ENCODE data around the gene CRYBA2. TPM values are rescaled to one million over a fixed set of nuclear protein-coding genes. Genes with fewer than 3 reads are reported as not detected.

CRYBA2 gene
- total and polyA plus RNA-seq, 2 experiments from 2014 or later: 0.90 TPM; not detected in 1

DNA sequence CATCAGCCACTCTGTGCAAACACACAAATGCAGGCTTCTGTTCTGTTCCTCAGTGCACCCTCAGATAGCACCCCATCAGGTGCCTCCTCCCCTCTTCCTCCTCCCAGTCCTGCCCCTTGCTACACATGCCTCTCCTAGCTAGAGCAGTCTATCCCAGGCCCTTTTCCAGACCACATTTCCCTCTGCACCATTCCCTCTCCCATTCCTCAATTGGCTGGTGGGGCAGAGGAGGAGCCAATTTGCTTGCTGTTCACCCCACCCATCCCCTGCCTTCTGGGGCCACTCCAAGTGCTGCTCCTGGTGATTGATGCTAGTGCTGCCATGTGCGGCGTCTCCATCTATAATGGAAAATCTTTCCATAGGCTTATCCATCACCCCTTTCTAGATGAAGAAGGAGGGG, 42.7 kb upstream of the CRYBA2 start:
- 92% methylated on average over 2 of the region's 2 CpGs for WGBS (ENCODE audit: low lambda C conversion rate, missing lambda C conversion rate)

DNA sequence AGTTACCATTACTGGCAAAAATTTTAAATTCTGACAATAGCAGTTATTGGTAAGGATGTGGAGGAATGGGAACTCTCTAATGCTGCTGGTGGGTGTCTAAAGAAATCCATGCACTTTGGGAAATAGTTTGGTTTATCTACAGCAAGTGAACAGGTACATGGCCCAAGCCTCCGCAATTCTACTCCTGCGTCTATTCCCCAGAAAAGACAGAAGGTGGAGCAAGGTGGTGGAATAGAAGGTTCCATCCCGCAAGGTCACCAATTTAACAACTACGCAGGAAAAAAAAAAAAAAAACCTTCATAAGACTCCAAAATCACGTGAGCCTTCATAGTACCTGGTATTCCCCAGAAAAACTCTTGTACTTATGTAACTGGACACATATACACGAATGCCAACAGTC, 41.6 kb upstream of the CRYBA2 start:
- TF ChIP-seq EZH2 (IDR thresholded peaks at IDR 0.05; ENCODE audit: borderline replicate concordance) (no peak), EZH2phosphoT487 (IDR thresholded peaks at IDR 0.05; ENCODE audit: low read depth, severe bottlenecking, unreplicated experiment) (no peak)
- TF ChIP-seq, protein P1, sequence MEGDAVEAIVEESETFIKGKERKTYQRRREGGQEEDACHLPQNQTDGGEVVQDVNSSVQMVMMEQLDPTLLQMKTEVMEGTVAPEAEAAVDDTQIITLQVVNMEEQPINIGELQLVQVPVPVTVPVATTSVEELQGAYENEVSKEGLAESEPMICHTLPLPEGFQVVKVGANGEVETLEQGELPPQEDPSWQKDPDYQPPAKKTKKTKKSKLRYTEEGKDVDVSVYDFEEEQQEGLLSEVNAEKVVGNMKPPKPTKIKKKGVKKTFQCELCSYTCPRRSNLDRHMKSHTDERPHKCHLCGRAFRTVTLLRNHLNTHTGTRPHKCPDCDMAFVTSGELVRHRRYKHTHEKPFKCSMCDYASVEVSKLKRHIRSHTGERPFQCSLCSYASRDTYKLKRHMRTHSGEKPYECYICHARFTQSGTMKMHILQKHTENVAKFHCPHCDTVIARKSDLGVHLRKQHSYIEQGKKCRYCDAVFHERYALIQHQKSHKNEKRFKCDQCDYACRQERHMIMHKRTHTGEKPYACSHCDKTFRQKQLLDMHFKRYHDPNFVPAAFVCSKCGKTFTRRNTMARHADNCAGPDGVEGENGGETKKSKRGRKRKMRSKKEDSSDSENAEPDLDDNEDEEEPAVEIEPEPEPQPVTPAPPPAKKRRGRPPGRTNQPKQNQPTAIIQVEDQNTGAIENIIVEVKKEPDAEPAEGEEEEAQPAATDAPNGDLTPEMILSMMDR (IDR thresholded peaks at IDR 0.05; ENCODE audit: poor library complexity): no peak
- no peaks in the 10 kb centered on the region for H3K79me2 ChIP-seq
- H3K27ac ChIP-seq: no peak overlapping the region
- no peak for DNase-seq (ENCODE audit: low spot score)
- peaks cover 5% of the 10 kb centered on the region for H3K4me1 ChIP-seq (ENCODE audit: insufficient read depth)
- H3K4me2 ChIP-seq: no peak overlapping the region
- H3K9me3 ChIP-seq (ENCODE audit: low read depth): no peaks in the 10 kb centered on the region
- WGBS (ENCODE audit: low lambda C conversion rate, missing lambda C conversion rate): 42% methylated on average over 6 of the region's 6 CpGs
- peaks cover 14% of the 10 kb centered on the region for H3K27me3 ChIP-seq
- H3K36me3 ChIP-seq (replicated peaks; ENCODE audit: insufficient read depth, low read depth): no peaks in the 10 kb centered on the region
- H2AFZ ChIP-seq: no peak overlapping the region
- H3K4me3 ChIP-seq: no peak overlapping the region
- no peaks in the 10 kb centered on the region for H3K9me2 ChIP-seq (replicated peaks; ENCODE audit: insufficient read depth)
- no peaks in the 10 kb centered on the region for H4K20me1 ChIP-seq (ENCODE audit: insufficient read depth, poor library complexity, severe bottlenecking)

More for the DNA sequence above, 42.7 kb upstream of the CRYBA2 start:
- H3K27me3 ChIP-seq: peaks cover 23% of the 10 kb centered on the region
- H3K4me1 ChIP-seq (ENCODE audit: insufficient read depth): peaks cover 5% of the 10 kb centered on the region
- H3K79me2 ChIP-seq: no peaks in the 10 kb centered on the region
- DNase-seq (ENCODE audit: low spot score): no peak
- TF ChIP-seq, protein P1 (IDR thresholded peaks at IDR 0.05; ENCODE audit: poor library complexity): no peak
- TF ChIP-seq EZH2phosphoT487 (IDR thresholded peaks at IDR 0.05; ENCODE audit: low read depth, severe bottlenecking, unreplicated experiment): no peak
- TF ChIP-seq EZH2 (IDR thresholded peaks at IDR 0.05; ENCODE audit: borderline replicate concordance): no peak
- H3K9me2 ChIP-seq (replicated peaks; ENCODE audit: insufficient read depth): no peaks in the 10 kb centered on the region
- H3K4me2 ChIP-seq: no peak overlapping the region
- H4K20me1 ChIP-seq (ENCODE audit: insufficient read depth, poor library complexity, severe bottlenecking): no peaks in the 10 kb centered on the region
- H3K4me3 ChIP-seq: no peak overlapping the region
- H3K9me3 ChIP-seq (ENCODE audit: low read depth): no peaks in the 10 kb centered on the region
- no peaks in the 10 kb centered on the region for H3K36me3 ChIP-seq (replicated peaks; ENCODE audit: insufficient read depth, low read depth)
- H3K27ac ChIP-seq: no peak overlapping the region
- H2AFZ ChIP-seq: no peak overlapping the region

DNA sequence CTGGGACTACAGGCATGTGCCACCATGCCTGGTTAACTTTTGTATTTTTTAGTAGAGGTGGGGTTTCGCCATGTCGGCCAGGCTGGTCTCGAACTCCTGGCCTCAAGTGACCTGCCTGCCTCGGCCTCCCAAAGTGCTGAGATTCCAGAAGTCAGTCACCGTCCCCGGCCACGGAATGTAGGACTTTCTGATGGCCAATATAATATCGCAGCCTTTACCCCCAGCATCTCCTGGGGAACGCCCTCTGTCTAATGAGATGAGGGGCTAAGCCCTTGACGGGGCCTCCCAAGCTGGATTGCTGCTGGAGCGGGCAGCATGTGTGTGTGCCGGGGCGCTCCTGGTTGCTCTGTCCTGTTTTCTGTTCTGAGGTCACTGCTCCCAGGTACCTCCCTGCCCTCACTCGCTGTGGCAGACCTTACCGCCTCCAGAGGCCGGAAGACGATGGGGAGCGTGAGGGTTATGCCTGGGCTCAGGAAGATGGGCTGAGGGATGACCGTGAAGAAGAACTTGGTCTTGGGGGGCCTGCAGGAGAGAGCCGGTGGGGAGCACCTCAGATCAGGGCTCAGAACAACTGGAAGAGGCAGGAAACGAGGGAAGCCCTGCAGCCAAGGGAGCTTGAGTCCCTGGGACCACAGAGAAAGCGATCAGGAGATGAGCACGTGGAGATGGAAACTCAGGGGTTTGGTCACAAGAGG, 39.0 kb upstream of the CRYBA2 start:
- Histone ChIP-seq H3K27me3 (peaks cover 14% of the 10 kb centered on the region), H2AFZ (no peak overlapping the region), H3K9me3 (ENCODE audit: low read depth) (no peaks in the 10 kb centered on the region), H3K4me1 (ENCODE audit: insufficient read depth) (no peaks in the 10 kb centered on the region), H3K4me2 (no peak overlapping the region), H3K27ac (no peak overlapping the region), H3K4me3 (no peak overlapping the region), H3K36me3 (replicated peaks; ENCODE audit: insufficient read depth, low read depth) (no peaks in the 10 kb centered on the region), H3K79me2 (no peaks in the 10 kb centered on the region), H3K9me2 (replicated peaks; ENCODE audit: insufficient read depth) (no peaks in the 10 kb centered on the region), H4K20me1 (ENCODE audit: insufficient read depth, poor library complexity, severe bottlenecking) (no peaks in the 10 kb centered on the region)
- TF ChIP-seq, protein P1 (IDR thresholded peaks at IDR 0.05; ENCODE audit: poor library complexity): no peak
- TF ChIP-seq EZH2 (IDR thresholded peaks at IDR 0.05; ENCODE audit: borderline replicate concordance): no peak
- no peak for TF ChIP-seq EZH2phosphoT487 (IDR thresholded peaks at IDR 0.05; ENCODE audit: low read depth, severe bottlenecking, unreplicated experiment)
- WGBS (ENCODE audit: low lambda C conversion rate, missing lambda C conversion rate): 86% methylated on average over 23 of the region's 23 CpGs
- no peak for DNase-seq (ENCODE audit: low spot score)

Measured in hepatocyte (in vitro differentiated cells).